ENCODE measurements around the gene URM1. TPM values are rescaled to one million over a fixed set of nuclear protein-coding genes. Genes with fewer than 3 reads are reported as not detected.

URM1 gene
- total and polyA plus RNA-seq, 10 of the 15 experiments (the other 5 are each of a cell fraction or from before 2014, with no cell fraction given): 7.9 to 75.8 (median 63.7) TPM

DNA sequence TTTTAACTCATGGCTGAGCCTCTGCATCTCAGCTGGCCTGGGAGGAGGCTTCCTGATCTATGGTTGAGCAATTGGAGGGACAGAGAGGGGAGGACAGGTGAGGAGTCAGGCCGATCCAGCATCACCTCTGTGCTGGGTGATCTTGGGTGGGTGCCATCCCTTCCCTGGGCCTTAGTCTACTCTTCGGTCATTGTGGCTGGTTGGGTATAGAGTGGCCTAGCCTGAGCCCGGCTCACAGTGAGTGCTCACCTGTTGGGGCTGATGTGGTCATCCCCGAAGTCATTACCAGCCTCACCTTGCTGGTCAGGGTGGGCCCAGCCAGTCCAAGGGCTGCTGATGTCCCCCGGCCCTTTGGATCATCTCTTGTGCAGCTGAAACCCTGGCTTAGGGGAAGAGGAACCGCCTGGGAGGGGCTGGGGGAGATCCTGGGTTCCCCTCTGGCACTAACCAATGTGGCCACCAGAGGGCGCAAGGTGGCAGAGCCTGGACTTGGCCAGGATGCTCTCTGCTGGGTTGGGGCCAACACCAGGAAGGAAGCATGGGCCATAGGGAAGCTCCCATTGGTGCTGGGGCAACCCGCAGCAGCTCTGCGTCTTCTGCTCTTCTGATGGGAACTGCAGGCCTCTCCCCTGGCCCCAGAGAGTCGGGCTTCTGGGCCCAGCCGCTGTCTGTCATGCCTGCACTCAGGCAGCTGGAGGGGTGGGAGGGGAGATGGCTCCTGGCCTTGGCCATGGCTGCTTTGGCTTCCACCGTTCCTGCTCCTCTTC lies 67.4 kb downstream of the URM1 start:
- CTCF ChIA-PET: interaction anchor here (0.6 to 2.3 kb wide), 41 partner anchors 9 to 855 kb away, joined by 3 to 13 read pairs (median 4); partner anchors contain the start of genes CERCAM, ENDOG, ODF2 and SPTAN1
- no peak overlapping the region for H3K9ac ChIP-seq (ENCODE audit: control insufficient read depth, insufficient read depth, low read length)

More for the DNA sequence above, 67.4 kb downstream of the URM1 start:
- FAIRE-seq (no peak), ATAC-seq (peak; percentile 99), DNase-seq (ENCODE audit: low read depth, low spot score) (no peak)
- 0 out of 2 replicates have a peak, but pooled peaks have one; percentile 13 for TF ChIP-seq DPF2 (IDR thresholded peaks at IDR 0.05)
- TF ChIP-seq, protein P1, sequence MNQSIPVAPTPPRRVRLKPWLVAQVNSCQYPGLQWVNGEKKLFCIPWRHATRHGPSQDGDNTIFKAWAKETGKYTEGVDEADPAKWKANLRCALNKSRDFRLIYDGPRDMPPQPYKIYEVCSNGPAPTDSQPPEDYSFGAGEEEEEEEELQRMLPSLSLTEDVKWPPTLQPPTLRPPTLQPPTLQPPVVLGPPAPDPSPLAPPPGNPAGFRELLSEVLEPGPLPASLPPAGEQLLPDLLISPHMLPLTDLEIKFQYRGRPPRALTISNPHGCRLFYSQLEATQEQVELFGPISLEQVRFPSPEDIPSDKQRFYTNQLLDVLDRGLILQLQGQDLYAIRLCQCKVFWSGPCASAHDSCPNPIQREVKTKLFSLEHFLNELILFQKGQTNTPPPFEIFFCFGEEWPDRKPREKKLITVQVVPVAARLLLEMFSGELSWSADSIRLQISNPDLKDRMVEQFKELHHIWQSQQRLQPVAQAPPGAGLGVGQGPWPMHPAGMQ (IDR thresholded peaks at IDR 0.05; ENCODE audit: borderline replicate concordance): no peak
- TF ChIP-seq SMC3 (IDR thresholded peaks at IDR 0.05; ENCODE audit: borderline replicate concordance, low read length): peak; percentile 74
- TF ChIP-seq YY1 (IDR thresholded peaks at IDR 0.05; ENCODE audit: low read depth, low read length): peak; percentile 52; the same call in 1 of the 2 replicates
- 0 out of 2 replicates have a peak, but pooled peaks have one; percentile 18 for TF ChIP-seq EED (IDR thresholded peaks at IDR 0.05; ENCODE audit: low read depth)
- TF ChIP-seq, protein P2, sequence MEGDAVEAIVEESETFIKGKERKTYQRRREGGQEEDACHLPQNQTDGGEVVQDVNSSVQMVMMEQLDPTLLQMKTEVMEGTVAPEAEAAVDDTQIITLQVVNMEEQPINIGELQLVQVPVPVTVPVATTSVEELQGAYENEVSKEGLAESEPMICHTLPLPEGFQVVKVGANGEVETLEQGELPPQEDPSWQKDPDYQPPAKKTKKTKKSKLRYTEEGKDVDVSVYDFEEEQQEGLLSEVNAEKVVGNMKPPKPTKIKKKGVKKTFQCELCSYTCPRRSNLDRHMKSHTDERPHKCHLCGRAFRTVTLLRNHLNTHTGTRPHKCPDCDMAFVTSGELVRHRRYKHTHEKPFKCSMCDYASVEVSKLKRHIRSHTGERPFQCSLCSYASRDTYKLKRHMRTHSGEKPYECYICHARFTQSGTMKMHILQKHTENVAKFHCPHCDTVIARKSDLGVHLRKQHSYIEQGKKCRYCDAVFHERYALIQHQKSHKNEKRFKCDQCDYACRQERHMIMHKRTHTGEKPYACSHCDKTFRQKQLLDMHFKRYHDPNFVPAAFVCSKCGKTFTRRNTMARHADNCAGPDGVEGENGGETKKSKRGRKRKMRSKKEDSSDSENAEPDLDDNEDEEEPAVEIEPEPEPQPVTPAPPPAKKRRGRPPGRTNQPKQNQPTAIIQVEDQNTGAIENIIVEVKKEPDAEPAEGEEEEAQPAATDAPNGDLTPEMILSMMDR (IDR thresholded peaks at IDR 0.05 in 2 of 3, conservative IDR thresholded peaks at IDR 0.05 in 1 of 3; ENCODE audit: control insufficient read depth in 2 of 3, extremely low read depth in 1 of 3, insufficient read depth in 1 of 3, low read depth in 3 of 3, low read length in 3 of 3): peak; percentile 86 to 96 (median 94)
- 0 out of 2 replicates have a peak, but pooled peaks have one; percentile 14 for TF ChIP-seq IRF4 (IDR thresholded peaks at IDR 0.05; ENCODE audit: low read depth, low read length)
- peak; percentile 62 for TF ChIP-seq IKZF1 (conservative IDR thresholded peaks at IDR 0.05)
- no peak for TF ChIP-seq ZBED1 (IDR thresholded peaks at IDR 0.05; ENCODE audit: borderline replicate concordance)
- peak; percentile 22; the same call in 1 of the 2 replicates for TF ChIP-seq LARP7 (IDR thresholded peaks at IDR 0.05)
- peak; percentile 29; the same call in 1 of the 2 replicates for TF ChIP-seq RUNX3 (IDR thresholded peaks at IDR 0.05; ENCODE audit: low read length)
- TF ChIP-seq NR2C1 (IDR thresholded peaks at IDR 0.05): no peak
- TF ChIP-seq SPI1 (IDR thresholded peaks at IDR 0.05; ENCODE audit: borderline replicate concordance, insufficient read depth, low read depth, low read length): peak; percentile 48; the same call in 1 of the 2 replicates
- peak; percentile 72 for TF ChIP-seq RAD21 (IDR thresholded peaks at IDR 0.05; ENCODE audit: insufficient read depth, low read depth, low read length)
- peak; percentile 65; the same call in 1 of the 2 replicates for TF ChIP-seq HDGF (IDR thresholded peaks at IDR 0.05)
- TF ChIP-seq GABPA (IDR thresholded peaks at IDR 0.05; ENCODE audit: low read depth): no peak
- RAD21 ChIA-PET (ENCODE audit: unreplicated experiment): interaction anchor here (1.0 to 3.3 kb wide), 4 partner anchors 18 to 286 kb away, joined by 3 to 16 read pairs (median 6); partner anchors contain the start of genes CERCAM and ZDHHC12
- Histone ChIP-seq H3K27ac (ENCODE audit: control insufficient read depth, insufficient read depth) (no peak overlapping the region), H3K4me2 (ENCODE audit: control insufficient read depth, insufficient read depth) (no peak overlapping the region), H3K4me1 (ENCODE audit: control insufficient read depth, insufficient read depth, low read length) (no peaks in the 10 kb centered on the region), H3K9me3 (replicated peaks; ENCODE audit: control insufficient read depth, insufficient read depth, low read length) (no peaks in the 10 kb centered on the region), H3K27me3 (replicated peaks in 1 of 2; ENCODE audit: control insufficient read depth in 2 of 2, insufficient read depth in 2 of 2, low read length in 1 of 2) (no peaks in the 10 kb centered on the region), H2AFZ (ENCODE audit: control insufficient read depth, low read depth, low read length) (peak overlapping the region; percentile 67), H3K79me2 (ENCODE audit: control insufficient read depth, insufficient read depth, low read length) (no peaks in the 10 kb centered on the region), H3K4me3 (no peak overlapping the region), H4K20me1 (ENCODE audit: control insufficient read depth, insufficient read depth) (no peaks in the 10 kb centered on the region), H3K36me3 (ENCODE audit: control insufficient read depth in 2 of 2, insufficient read depth in 2 of 2, low read length in 1 of 2) (no peaks in the 10 kb centered on the region)
- 32% methylated on average over 12 of the region's 12 CpGs for WGBS (ENCODE audit: insufficient coverage, insufficient replicate concordance, low lambda C conversion rate, missing lambda C conversion rate)
- POLR2A ChIA-PET: interaction anchor here (0.5 kb wide), 1 partner anchor 339 kb away, joined by 3 read pairs; no protein-coding TSS in a partner anchor
- in situ Hi-C loops (cut with MboI): no loop called here
- intact Hi-C loops (cut with micrococcal nuclease; ENCODE audit: unreplicated experiment): no loop called here
- no TSS peak for BruUV-seq (replicated peaks)
- SMC1A ChIA-PET (ENCODE audit: uncharacterized antibody, unreplicated experiment): interaction anchor here (0.8 to 1.2 kb wide), 6 partner anchors 18 to 381 kb away, joined by 3 to 5 read pairs (median 3); no protein-coding TSS in a partner anchor

All from GM12878 (cell line).